ENCODE results near the gene NEMF.

Gene NEMF

GRCh38 chr14:49732896-49733295 is 119.7 kb downstream of the NEMF start:
- DNase-seq = no peak

Measured in NCI-H1436 (cell line).